ENCODE data around the gene ITPKB. TPM values are rescaled to one million over a fixed set of nuclear protein-coding genes. Genes with fewer than 3 reads are reported as not detected.

ITPKB gene
- polyA plus RNA-seq, 4 donors, result 24.4 to 25.2 (median 24.8) TPM

GRCh38 chr1:226708967-226709396 lies 30.1 kb downstream of the ITPKB start:
- DNase-seq (ENCODE audit: low read depth in 4 of 4, low spot score in 3 of 4), result no peak

- DNase-seq (ENCODE audit: low read depth in 4 of 4, low spot score in 3 of 4), result no peak
Measured at GRCh38 chr1:226708342-226708780, 30.7 kb downstream of the ITPKB start.

- DNase-seq (ENCODE audit: low read depth in 4 of 4, low spot score in 3 of 4), result no peak
Measured at GRCh38 chr1:226706684-226707083, 32.4 kb downstream of the ITPKB start.

GRCh38 chr1:226704169-226704937 lies 34.7 kb downstream of the ITPKB start:
- DNase-seq (ENCODE audit: low read depth in 4 of 4, low spot score in 3 of 4), result no peak

- DNase-seq (ENCODE audit: low read depth in 4 of 4, low spot score in 3 of 4), result peak; percentile 65 to 67 (median 66)
Measured at GRCh38 chr1:226702957-226703831, 35.9 kb downstream of the ITPKB start.

GRCh38 chr1:226702318-226702956 lies 36.6 kb downstream of the ITPKB start:
- no peak for DNase-seq (ENCODE audit: low read depth in 4 of 4, low spot score in 3 of 4)

- no peak for DNase-seq (ENCODE audit: low read depth in 4 of 4, low spot score in 3 of 4)
Measured at GRCh38 chr1:226700861-226701260, 38.2 kb downstream of the ITPKB start.

GRCh38 chr1:226699166-226699565 lies 39.9 kb downstream of the ITPKB start:
- DNase-seq (ENCODE audit: low read depth in 4 of 4, low spot score in 3 of 4), result no peak

- no peak for DNase-seq (ENCODE audit: low read depth in 4 of 4, low spot score in 3 of 4)
Measured at GRCh38 chr1:226698659-226699058, 40.4 kb downstream of the ITPKB start.

GRCh38 chr1:226697929-226698544 lies 41.0 kb downstream of the ITPKB start:
- no peak for DNase-seq (ENCODE audit: low read depth in 4 of 4, low spot score in 3 of 4)

- no peak for DNase-seq (ENCODE audit: low read depth in 4 of 4, low spot score in 3 of 4)
Measured at GRCh38 chr1:226697151-226697928, 41.7 kb downstream of the ITPKB start.

GRCh38 chr1:226696547-226696946 lies 42.5 kb downstream of the ITPKB start:
- DNase-seq (ENCODE audit: low read depth in 4 of 4, low spot score in 3 of 4), result no peak

GRCh38 chr1:226695335-226695900 lies 43.7 kb downstream of the ITPKB start:
- no peak for DNase-seq (ENCODE audit: low read depth in 4 of 4, low spot score in 3 of 4)

- no peak for DNase-seq (ENCODE audit: low read depth in 4 of 4, low spot score in 3 of 4)
Measured at GRCh38 chr1:226692823-226693222, 46.3 kb downstream of the ITPKB start.

GRCh38 chr1:226692051-226692792 lies 46.9 kb downstream of the ITPKB start:
- no peak for DNase-seq (ENCODE audit: low read depth in 4 of 4, low spot score in 3 of 4)

GRCh38 chr1:226691247-226691646 lies 47.8 kb downstream of the ITPKB start:
- DNase-seq (ENCODE audit: low read depth in 4 of 4, low spot score in 3 of 4), result no peak

- DNase-seq (ENCODE audit: low read depth in 4 of 4, low spot score in 3 of 4), result no peak
Measured at GRCh38 chr1:226690460-226690982, 48.6 kb downstream of the ITPKB start.

- DNase-seq (ENCODE audit: low read depth in 4 of 4, low spot score in 3 of 4), result no peak
Measured at GRCh38 chr1:226688808-226689207, 50.3 kb downstream of the ITPKB start.

All from right renal pelvis (tissue), 4 donors.